ENCODE measurements around the gene ABCC3. TPM values are rescaled to one million over a fixed set of nuclear protein-coding genes. Genes with fewer than 3 reads are reported as not detected.
A peak's percentile ranks its signal among the peaks of the same experiment; 100 is the strongest.

The ABCC3 gene
- total RNA-seq, 1 experiment from 2014 or later = 0.56 TPM

- DNase-seq (ENCODE audit: low spot score) = no peak
- no peak overlapping the region for H3K4me3 ChIP-seq (ENCODE audit: low read depth, low read length, poor library complexity, severe bottlenecking)
- TF ChIP-seq CTCF (conservative IDR thresholded peaks at IDR 0.05; ENCODE audit: low read depth, low read length) (no peak), EZH2 (IDR thresholded peaks at IDR 0.05; ENCODE audit: borderline replicate concordance, low read depth, low read length, poor library complexity, severe bottlenecking) (no peak)
- no TSS peak for BruUV-seq (replicated peaks)
- ChIA-PET POLR2A (ENCODE audit: low non-redundant PET) (no interaction called here), CTCF (no interaction called here)
- H3K9me3 ChIP-seq (ENCODE audit: low read depth, low read length, poor library complexity, severe bottlenecking) = no peaks in the 10 kb centered on the region
- H3K36me3 ChIP-seq (ENCODE audit: insufficient read depth, low read length, poor library complexity, severe bottlenecking) = no peaks in the 10 kb centered on the region
- H3K27me3 ChIP-seq (replicated peaks; ENCODE audit: insufficient read depth, low read depth, low read length, poor library complexity) = no peaks in the 10 kb centered on the region
- intact Hi-C loops (cut with micrococcal nuclease; ENCODE audit: unreplicated experiment) = loop anchor here (10.0 kb wide), 1 partner anchor 439 kb away; the partner anchor contains the start of gene NME1
- H3K4me1 ChIP-seq (ENCODE audit: insufficient read depth, low read length, poor library complexity, severe bottlenecking) = no peaks in the 10 kb centered on the region
- no peak overlapping the region for H3K27ac ChIP-seq (ENCODE audit: low read depth, low read length, poor library complexity, severe bottlenecking)
Observed at GRCh38 chr17:50715471-50715870, 80.8 kb downstream of the ABCC3 start.

- peak within 1 kb of the TSS; percentile 98 for H3K27ac ChIP-seq (ENCODE audit: low read depth, low read length, poor library complexity, severe bottlenecking)
- H3K27me3 ChIP-seq (replicated peaks; ENCODE audit: insufficient read depth, low read depth, low read length, poor library complexity) = no peaks in the 10 kb centered on the region
- TSS peak; percentile 98 for BruUV-seq (replicated peaks)
- H3K9me3 ChIP-seq (ENCODE audit: low read depth, low read length, poor library complexity, severe bottlenecking) = no peaks in the 10 kb centered on the region
- POLR2A ChIA-PET (ENCODE audit: low non-redundant PET) = interaction anchor here (0.6 to 1.0 kb wide), 2 partner anchors 11 to 318 kb away, joined by 3 to 4 read pairs; no protein-coding TSS in a partner anchor
- DNase-seq (ENCODE audit: low spot score) = peak; percentile 98
- peaks cover 22% of the 10 kb centered on the region for H3K4me1 ChIP-seq (ENCODE audit: insufficient read depth, low read length, poor library complexity, severe bottlenecking)
- TF ChIP-seq CTCF (conservative IDR thresholded peaks at IDR 0.05; ENCODE audit: low read depth, low read length) = no peak
- no peak for TF ChIP-seq EZH2 (IDR thresholded peaks at IDR 0.05; ENCODE audit: borderline replicate concordance, low read depth, low read length, poor library complexity, severe bottlenecking)
- CTCF ChIA-PET = no interaction called here
- intact Hi-C loops (cut with micrococcal nuclease; ENCODE audit: unreplicated experiment) = loop anchor here (10.0 kb wide), 1 partner anchor 435 kb away; the partner anchor contains the start of gene NME1
- no peaks in the 10 kb centered on the region for H3K36me3 ChIP-seq (ENCODE audit: insufficient read depth, low read length, poor library complexity, severe bottlenecking)
- H3K4me3 ChIP-seq (ENCODE audit: low read depth, low read length, poor library complexity, severe bottlenecking) = peak within 1 kb of the TSS; percentile 83
Observed at GRCh38 chr17:50719144-50719923, 84.7 kb downstream of the ABCC3 start, which contains the start of gene LUC7L3. Gene LUC7L3 (plus strand): TSS chr17:50719603. CDS start chr17:50719733, 130 bp downstream.

DNA sequence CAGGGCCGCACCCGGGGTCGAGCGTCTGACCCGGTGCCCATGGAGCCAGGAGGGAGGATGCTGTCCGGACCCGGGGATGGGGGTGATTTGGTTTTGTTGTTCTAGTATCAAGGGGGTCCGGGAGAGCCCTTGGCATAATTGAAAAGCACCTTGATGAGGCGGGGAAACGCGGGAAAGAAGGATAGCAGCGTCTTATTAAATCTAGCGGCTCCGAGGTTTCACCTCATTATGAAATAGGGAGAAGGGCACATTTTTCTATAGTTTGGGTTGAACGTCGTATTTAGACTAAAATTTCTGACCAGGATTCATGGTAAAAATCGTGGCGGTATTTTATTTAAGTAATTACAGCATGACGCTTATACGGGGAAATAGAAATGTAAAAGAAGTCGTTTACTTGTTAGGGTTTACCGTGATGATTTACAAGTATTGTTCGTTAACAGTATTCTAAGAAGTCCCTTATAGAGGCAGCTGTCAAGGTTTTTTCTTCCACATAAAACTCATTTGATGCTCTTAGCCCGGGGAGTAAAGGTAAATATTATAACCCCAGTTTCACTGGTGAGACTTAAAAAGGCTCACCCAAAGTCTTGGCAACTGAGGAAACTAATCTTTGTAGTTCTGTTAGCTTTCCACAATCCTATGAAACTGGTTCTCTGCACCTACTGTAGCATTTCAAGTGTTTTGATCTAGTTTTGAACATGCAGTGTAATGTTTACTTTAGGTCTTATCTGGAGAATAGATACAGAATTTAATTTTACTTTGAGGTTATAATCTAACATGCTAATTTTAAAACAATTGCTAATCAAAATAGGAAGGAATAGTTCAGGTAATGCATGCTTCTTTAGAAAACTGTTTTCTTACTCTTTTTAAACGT, 85.5 kb downstream of the ABCC3 start:
- no peak for DNase-seq (ENCODE audit: low spot score)
- ChIA-PET CTCF (no interaction called here), POLR2A (ENCODE audit: low non-redundant PET) (interaction anchor here (0.6 to 1.0 kb wide), 2 partner anchors 12 to 48 kb away, joined by 3 to 4 read pairs; no protein-coding TSS in a partner anchor)
- TF ChIP-seq EZH2 (IDR thresholded peaks at IDR 0.05; ENCODE audit: borderline replicate concordance, low read depth, low read length, poor library complexity, severe bottlenecking) (no peak), CTCF (conservative IDR thresholded peaks at IDR 0.05; ENCODE audit: low read depth, low read length) (no peak)
- TSS peak; percentile 56 for BruUV-seq (replicated peaks)
- no peaks in the 10 kb centered on the region for H3K9me3 ChIP-seq (ENCODE audit: low read depth, low read length, poor library complexity, severe bottlenecking)
- H3K27me3 ChIP-seq (replicated peaks; ENCODE audit: insufficient read depth, low read depth, low read length, poor library complexity) = no peaks in the 10 kb centered on the region
- H3K4me1 ChIP-seq (ENCODE audit: insufficient read depth, low read length, poor library complexity, severe bottlenecking) = peaks cover 22% of the 10 kb centered on the region
- intact Hi-C loops (cut with micrococcal nuclease; ENCODE audit: unreplicated experiment) = loop anchor here (10.0 kb wide), 1 partner anchor 435 kb away; the partner anchor contains the start of gene NME1
- H3K27ac ChIP-seq (ENCODE audit: low read depth, low read length, poor library complexity, severe bottlenecking) = peak overlapping the region; percentile 98
- no peaks in the 10 kb centered on the region for H3K36me3 ChIP-seq (ENCODE audit: insufficient read depth, low read length, poor library complexity, severe bottlenecking)
- H3K4me3 ChIP-seq (ENCODE audit: low read depth, low read length, poor library complexity, severe bottlenecking) = peak overlapping the region; percentile 83

Data from A673 (cell line).